T-helper 1 cell treated with Interleukin-12 subunit alpha and Interleukin-12 subunit beta and Interleukin-4 antibody, amounts not matched to agents 30 μg/mL and 1 μg/mL, for 36 hours (primary cell): ENCODE measurements around the gene MRPS6.

Experiments used
- H3K27ac Mint-ChIP-seq: one replicate; pipeline ENCODE4 v1.8.0; 2021; ENCODE audit warnings: mild to moderate bottlenecking, mixed read lengths
- H3K27me3 Mint-ChIP-seq: one replicate; pipeline ENCODE4 v1.8.0; 2021; ENCODE audit warnings: low read depth, mixed read lengths
- H3K36me3 Mint-ChIP-seq: one replicate; pipeline ENCODE4 v1.8.0; 2021; ENCODE audit warnings: low read depth, mixed read lengths
- H3K4me1 Mint-ChIP-seq: one replicate; pipeline ENCODE4 v1.8.0; 2021; ENCODE audit warnings: low read depth, mixed read lengths
- H3K4me3 Mint-ChIP-seq: one replicate; pipeline ENCODE4 v1.8.0; 2021; ENCODE audit warnings: mild to moderate bottlenecking, moderate library complexity, mixed read lengths
- H3K9me3 Mint-ChIP-seq: one replicate; pipeline ENCODE4 v1.8.0; 2021; ENCODE audit warnings: mixed read lengths

The MRPS6 gene

DNA sequence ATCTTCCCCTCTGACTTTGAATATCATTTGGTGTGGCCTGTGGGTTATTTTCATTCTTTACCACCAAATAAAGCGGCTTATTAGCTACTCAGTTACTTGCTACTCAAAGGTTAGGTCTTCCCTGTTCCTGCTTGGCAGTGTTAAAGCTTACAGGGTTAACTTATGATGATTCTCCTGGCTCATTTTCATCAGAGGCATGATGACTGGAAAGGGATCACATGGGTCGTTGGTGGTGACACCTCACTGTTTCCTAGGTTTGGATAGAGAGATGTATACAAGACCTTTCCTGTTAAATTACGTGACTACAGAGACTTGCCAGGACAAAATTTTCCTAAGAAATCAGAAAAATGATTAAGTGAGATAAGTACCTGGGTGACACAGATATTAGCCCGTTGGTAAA is 27.4 kb downstream of the MRPS6 start:
- no peak overlapping the region for H3K4me3 Mint-ChIP-seq
- H3K27ac Mint-ChIP-seq, result no peak overlapping the region
- H3K36me3 Mint-ChIP-seq, result peaks cover 72% of the 10 kb centered on the region
- peaks cover 35% of the 10 kb centered on the region for H3K4me1 Mint-ChIP-seq
- H3K27me3 Mint-ChIP-seq, result no peaks in the 10 kb centered on the region
- no peaks in the 10 kb centered on the region for H3K9me3 Mint-ChIP-seq

DNA sequence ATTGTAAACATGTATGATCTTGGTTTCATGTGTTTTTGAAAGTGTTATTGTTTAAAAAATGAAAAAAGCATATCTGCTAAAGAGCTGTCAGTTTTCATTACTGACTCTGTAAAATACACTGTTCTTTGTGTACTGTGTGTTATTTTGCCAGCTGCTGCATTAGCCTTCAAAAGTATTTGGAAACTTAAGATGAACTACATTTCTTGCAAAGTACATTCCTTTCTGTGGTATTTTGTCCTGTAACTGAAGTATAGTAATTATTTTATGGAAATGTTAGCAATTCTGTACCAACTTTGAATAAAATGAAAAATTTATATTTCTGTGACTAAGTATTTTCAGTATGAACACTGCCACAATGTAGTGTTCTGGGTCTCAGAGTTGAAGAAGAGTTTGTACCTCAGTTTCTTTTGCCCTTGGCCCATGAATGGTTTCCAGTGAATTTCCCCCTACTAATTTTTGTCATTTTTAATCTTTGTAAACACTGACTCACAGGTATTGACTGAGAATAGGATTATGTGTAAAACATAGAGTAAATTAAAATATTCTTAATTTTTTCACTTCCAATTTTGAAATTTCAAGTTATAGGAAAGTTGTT is 32.7 kb downstream of the MRPS6 start:
- no peaks in the 10 kb centered on the region for H3K27me3 Mint-ChIP-seq
- H3K4me1 Mint-ChIP-seq, result peaks cover 31% of the 10 kb centered on the region
- peaks cover 57% of the 10 kb centered on the region for H3K36me3 Mint-ChIP-seq
- H3K4me3 Mint-ChIP-seq, result no peak overlapping the region
- no peak overlapping the region for H3K27ac Mint-ChIP-seq
- H3K9me3 Mint-ChIP-seq, result no peaks in the 10 kb centered on the region

DNA sequence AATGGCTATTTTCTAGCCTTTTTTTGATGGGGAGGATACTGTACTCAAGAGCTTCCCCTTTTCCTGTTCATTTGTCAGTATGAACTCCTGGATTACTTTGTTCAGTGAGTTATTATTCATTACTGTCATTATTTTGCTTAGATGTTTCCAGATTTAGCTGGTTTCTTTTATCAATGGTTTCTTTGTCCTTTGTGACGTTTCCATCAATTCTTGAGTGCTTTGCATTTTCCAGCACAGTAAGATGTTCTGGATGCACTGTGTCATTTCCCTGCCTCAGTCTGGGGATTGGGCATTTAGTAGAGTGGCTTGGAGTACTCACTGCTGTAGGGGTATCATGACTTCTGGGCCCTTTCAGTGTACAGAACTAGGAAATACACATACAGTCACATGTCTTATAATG is 34.2 kb downstream of the MRPS6 start:
- H3K4me1 Mint-ChIP-seq, result peaks cover 32% of the 10 kb centered on the region
- no peaks in the 10 kb centered on the region for H3K27me3 Mint-ChIP-seq
- H3K9me3 Mint-ChIP-seq, result no peaks in the 10 kb centered on the region
- H3K27ac Mint-ChIP-seq, result no peak overlapping the region
- H3K36me3 Mint-ChIP-seq, result peaks cover 59% of the 10 kb centered on the region
- H3K4me3 Mint-ChIP-seq, result no peak overlapping the region

DNA sequence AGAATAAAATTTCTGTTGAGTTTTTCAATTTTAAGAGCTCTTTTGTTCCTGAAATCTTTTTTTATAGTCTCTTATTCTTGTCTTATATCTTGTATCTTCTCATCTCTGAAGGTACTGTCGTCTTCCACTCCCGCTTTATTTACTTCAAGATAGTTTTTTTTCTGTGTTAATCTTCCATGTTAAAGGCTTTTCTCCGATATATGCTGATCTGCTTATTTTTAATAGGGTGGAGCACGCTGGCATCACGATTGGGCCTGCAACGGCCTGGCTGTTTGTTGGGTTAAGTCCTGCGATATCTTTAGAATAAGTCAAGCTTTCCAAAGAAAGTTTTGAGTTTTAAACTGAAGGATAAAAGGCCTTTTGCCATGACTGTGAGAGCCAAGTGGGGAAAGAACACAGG is 35.7 kb downstream of the MRPS6 start:
- H3K4me3 Mint-ChIP-seq, result no peak overlapping the region
- H3K27me3 Mint-ChIP-seq, result no peaks in the 10 kb centered on the region
- peaks cover 63% of the 10 kb centered on the region for H3K36me3 Mint-ChIP-seq
- H3K9me3 Mint-ChIP-seq, result no peaks in the 10 kb centered on the region
- H3K4me1 Mint-ChIP-seq, result peaks cover 40% of the 10 kb centered on the region
- no peak overlapping the region for H3K27ac Mint-ChIP-seq

DNA sequence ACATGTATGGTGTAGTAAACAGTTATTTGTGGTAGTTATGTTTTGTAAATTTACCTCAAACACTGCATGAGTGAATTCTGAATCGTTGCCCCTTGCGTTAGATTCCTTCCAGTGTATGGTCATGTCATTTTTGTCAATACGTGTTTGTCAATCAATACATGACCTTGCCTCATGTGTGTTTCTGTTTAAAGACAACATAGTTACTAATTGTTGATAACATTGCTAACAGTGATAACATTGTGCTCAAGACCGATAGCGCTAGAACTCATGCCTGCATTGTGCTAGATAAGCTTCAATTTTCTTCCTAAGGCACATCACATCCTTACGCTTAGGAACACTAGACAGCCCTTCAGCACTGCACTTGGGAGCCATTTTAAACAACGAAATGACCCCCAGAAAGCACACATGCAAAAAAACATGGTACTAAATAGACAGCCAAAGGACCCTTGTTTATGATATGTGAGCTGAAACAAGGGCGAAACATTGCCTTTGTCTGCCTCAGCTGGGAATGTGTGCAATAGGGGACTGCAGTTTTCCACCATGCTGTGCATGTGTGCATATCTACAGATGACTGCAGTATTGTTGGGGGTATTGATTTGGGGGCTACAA is 37.3 kb downstream of the MRPS6 start:
- Mint-ChIP-seq H3K27ac (no peak overlapping the region), H3K4me3 (no peak overlapping the region), H3K4me1 (peaks cover 34% of the 10 kb centered on the region), H3K9me3 (no peaks in the 10 kb centered on the region), H3K36me3 (peaks cover 59% of the 10 kb centered on the region), H3K27me3 (no peaks in the 10 kb centered on the region)

DNA sequence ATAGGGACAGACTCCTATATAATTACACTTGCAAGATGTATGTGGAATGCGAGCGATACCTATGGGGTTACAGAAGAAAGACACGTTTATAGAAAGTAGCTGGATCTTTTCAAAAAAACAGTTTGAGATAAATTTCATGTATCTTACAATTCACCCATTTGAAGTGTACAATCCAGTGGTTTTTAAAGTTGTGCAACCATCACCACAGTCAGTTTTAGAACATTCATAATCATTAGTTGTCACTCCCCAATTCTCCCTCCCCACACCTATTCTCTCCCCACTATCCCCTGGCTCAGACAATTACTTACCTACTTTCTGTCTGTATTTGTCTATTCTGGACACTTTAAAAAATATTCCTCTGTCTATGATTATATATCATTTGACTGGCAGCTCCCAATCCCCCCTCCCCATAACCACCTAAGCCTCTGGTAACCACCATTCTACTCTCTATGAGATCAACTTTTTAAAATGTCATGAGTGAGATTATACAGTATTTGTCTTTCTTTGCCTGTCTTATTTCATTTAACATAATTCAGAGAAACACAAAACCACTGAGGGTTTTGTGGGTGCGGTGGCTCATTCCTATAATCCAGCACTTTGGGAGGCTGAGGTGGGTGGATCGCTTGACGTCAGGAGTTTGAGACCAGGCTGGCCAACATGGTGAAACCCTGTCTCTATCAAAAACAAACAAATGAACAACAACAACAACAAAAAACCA is 39.1 kb downstream of the MRPS6 start:
- H3K9me3 Mint-ChIP-seq, result no peaks in the 10 kb centered on the region
- peaks cover 49% of the 10 kb centered on the region for H3K36me3 Mint-ChIP-seq
- no peak overlapping the region for H3K4me3 Mint-ChIP-seq
- H3K27ac Mint-ChIP-seq, result peak overlapping the region; percentile 33
- peaks cover 34% of the 10 kb centered on the region for H3K4me1 Mint-ChIP-seq
- no peaks in the 10 kb centered on the region for H3K27me3 Mint-ChIP-seq

DNA sequence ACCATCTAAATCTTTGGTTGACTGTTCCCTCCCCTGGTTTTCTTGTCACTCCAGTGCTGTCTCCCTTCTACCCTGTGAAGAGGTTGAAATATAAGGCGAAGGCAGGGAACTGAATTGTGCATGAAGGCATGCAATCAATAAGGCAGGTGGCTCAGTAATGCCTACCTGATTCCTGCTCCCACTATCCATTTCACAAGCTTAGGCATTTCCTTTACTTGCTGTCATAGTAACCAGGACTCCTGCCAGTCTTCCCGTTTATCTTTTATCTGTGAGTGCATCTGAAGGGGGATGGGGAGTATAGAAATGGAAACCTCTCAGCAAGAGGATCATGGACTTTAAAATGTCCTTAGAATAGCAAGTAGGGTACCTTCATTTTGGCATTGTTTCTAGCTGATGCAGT is 40.5 kb downstream of the MRPS6 start:
- peaks cover 48% of the 10 kb centered on the region for H3K36me3 Mint-ChIP-seq

DNA sequence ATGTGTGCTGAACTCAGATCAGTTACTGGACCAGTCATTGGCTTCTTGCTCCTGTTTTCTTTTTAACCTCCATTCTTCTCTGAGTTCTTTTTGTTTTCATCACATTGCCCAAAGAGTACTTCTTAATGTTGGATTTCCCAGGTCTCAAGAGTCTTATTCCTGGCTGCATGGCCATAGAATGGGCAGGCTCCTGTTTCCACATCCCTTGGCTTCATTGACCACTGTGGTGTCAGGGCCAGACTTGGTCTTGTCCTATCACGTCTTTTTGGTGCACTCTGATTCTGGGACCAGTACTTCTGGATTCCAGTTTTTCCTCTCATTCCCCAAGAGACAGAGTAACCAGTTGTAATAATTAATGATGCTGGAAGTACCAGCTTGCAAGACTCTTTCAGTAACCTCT is 41.8 kb downstream of the MRPS6 start:
- peaks cover 49% of the 10 kb centered on the region for H3K36me3 Mint-ChIP-seq
- no peaks in the 10 kb centered on the region for H3K9me3 Mint-ChIP-seq
- no peak overlapping the region for H3K27ac Mint-ChIP-seq
- H3K27me3 Mint-ChIP-seq, result no peaks in the 10 kb centered on the region
- no peak overlapping the region for H3K4me3 Mint-ChIP-seq
- H3K4me1 Mint-ChIP-seq, result peaks cover 27% of the 10 kb centered on the region

More for the DNA sequence above, 40.5 kb downstream of the MRPS6 start:
- Mint-ChIP-seq H3K9me3 (no peaks in the 10 kb centered on the region), H3K27me3 (no peaks in the 10 kb centered on the region), H3K4me3 (no peak overlapping the region), H3K27ac (no peak overlapping the region), H3K4me1 (peaks cover 28% of the 10 kb centered on the region)

DNA sequence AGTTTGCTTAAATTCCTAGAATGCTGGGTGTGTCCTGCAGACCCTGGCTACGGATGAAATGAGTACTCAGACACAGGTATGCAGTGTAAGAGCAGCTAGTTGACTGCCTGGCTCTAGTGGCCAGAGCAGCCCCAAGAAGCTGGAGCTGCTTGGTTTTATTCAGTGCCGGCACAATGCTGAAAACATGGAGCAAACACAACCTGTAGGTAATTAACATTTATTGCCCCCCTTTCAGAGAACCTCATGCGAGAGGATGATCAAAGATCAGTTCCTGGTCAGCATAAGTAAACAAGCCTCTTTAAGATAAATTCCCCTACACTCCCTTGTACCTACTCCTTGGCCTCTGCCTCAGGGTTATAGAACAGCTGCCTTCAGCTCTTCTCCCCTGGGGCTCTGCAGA is 43.2 kb downstream of the MRPS6 start:
- Mint-ChIP-seq H3K4me3 (no peak overlapping the region), H3K27me3 (no peaks in the 10 kb centered on the region), H3K36me3 (peaks cover 49% of the 10 kb centered on the region), H3K4me1 (peaks cover 26% of the 10 kb centered on the region), H3K27ac (no peak overlapping the region), H3K9me3 (no peaks in the 10 kb centered on the region)

DNA sequence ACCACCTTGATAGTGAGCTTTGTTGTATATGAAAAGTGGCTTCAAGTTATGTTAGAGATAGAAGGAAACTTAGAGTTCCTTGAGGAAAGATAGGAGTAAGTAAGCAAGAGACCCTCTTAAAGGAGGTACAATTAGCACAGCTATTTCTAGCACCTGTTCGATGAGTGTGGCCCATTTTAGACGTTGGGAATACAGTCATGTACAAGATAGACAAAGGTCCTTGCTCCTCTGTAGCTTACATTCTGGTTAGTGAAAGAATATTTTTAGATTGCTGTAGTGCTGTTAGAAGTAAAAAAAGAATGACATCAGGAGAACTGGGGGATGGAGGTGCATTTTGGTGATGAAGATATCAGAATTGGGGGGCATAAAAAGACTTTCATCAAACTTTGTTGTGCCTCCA is 47.5 kb downstream of the MRPS6 start:
- no peak overlapping the region for H3K27ac Mint-ChIP-seq
- H3K9me3 Mint-ChIP-seq, result peaks cover 6% of the 10 kb centered on the region
- peaks cover 18% of the 10 kb centered on the region for H3K4me1 Mint-ChIP-seq
- peaks cover 57% of the 10 kb centered on the region for H3K36me3 Mint-ChIP-seq
- no peak overlapping the region for H3K4me3 Mint-ChIP-seq
- H3K27me3 Mint-ChIP-seq, result no peaks in the 10 kb centered on the region

DNA sequence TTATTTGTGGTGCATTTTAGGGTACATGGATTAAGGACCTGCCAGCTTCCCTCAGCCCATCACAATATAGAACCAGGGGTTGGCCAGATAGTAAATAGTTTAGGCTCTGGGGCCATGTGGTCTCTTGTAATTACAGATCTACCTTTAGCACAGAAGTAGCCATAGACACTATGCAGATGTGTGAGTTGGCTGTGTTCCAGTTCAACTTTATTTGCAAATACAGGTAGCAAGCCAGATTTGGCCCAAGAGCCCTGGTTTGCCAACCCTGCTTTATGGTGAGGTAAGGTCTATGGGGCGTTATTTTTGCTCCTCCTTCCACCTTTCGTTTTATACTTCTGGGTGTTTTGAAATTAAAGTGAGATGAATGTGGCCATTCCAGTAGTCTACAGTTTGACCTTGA is 48.7 kb downstream of the MRPS6 start:
- peaks cover 25% of the 10 kb centered on the region for H3K4me1 Mint-ChIP-seq

DNA sequence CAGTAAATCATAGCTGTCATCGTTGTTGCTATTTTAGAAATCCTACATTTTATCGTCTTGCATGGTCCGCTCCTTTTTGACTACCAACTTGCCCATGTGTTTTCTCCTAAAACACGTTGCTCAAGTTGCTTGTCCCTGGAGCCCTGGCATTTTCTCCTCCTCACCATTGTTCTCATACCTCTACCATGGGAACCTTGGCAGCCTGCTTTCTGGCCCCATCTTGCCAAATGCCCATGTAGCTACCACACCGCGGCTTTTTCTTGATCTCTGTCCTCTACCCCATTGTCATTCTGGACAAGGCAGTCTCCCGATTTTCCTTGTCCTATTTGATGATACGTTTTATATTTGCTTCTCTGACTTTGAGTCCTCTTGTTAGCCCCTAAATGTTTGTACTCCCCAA is 50.2 kb downstream of the MRPS6 start:
- peaks cover 6% of the 10 kb centered on the region for H3K9me3 Mint-ChIP-seq
- no peaks in the 10 kb centered on the region for H3K27me3 Mint-ChIP-seq
- no peak overlapping the region for H3K4me3 Mint-ChIP-seq
- H3K27ac Mint-ChIP-seq, result no peak overlapping the region
- H3K4me1 Mint-ChIP-seq, result peaks cover 34% of the 10 kb centered on the region
- H3K36me3 Mint-ChIP-seq, result peaks cover 64% of the 10 kb centered on the region

More for the DNA sequence above, 48.7 kb downstream of the MRPS6 start:
- no peak overlapping the region for H3K4me3 Mint-ChIP-seq
- H3K27me3 Mint-ChIP-seq, result no peaks in the 10 kb centered on the region
- peaks cover 65% of the 10 kb centered on the region for H3K36me3 Mint-ChIP-seq
- peaks cover 6% of the 10 kb centered on the region for H3K9me3 Mint-ChIP-seq
- H3K27ac Mint-ChIP-seq, result no peak overlapping the region

DNA sequence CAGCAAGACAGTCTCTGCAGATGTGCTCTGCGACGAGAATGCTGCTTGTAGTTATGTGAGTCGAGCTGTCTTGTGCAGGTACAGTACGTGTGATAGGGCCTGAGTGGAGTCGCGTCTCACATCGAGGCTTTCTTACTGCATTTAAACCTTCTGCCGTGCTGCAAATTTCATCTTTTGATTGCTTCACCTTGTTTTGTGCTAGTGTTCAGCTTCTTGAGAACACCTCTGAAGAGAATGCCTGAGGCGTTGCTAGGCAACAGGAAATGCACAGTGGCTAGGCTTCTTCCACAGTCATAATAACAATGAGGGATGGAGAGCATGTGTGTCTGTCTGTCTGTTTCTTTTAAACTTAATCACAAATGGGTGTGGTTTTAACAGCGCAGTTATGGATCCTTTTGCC is 52.9 kb downstream of the MRPS6 start:
- H3K4me1 Mint-ChIP-seq, result peaks cover 54% of the 10 kb centered on the region

DNA sequence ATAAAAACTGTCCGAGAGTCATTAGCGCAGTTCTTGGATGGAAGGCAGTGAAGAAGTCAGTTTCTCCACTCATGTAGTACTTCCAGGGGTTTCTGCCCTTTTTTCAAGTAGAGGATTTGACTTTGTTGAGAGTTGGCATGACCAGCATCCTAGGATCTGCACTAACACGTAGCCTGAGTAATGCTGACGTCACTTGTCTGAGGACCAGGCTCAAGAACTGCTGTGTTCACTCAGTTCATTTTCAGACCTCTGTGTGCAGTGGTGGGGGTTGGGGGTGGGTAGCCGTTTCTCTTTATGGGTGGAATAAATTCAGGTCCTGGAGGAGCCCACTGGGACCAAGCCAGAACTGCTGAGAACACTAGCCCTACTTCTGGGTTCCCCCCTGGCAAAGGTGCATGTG is 53.3 kb downstream of the MRPS6 start:
- no peak overlapping the region for H3K27ac Mint-ChIP-seq
- peaks cover 63% of the 10 kb centered on the region for H3K36me3 Mint-ChIP-seq
- H3K4me1 Mint-ChIP-seq, result peaks cover 55% of the 10 kb centered on the region
- H3K4me3 Mint-ChIP-seq, result no peak overlapping the region
- H3K27me3 Mint-ChIP-seq, result no peaks in the 10 kb centered on the region
- H3K9me3 Mint-ChIP-seq, result peaks cover 6% of the 10 kb centered on the region

More for the DNA sequence above, 52.9 kb downstream of the MRPS6 start:
- Mint-ChIP-seq H3K27ac (peak overlapping the region; percentile 41), H3K27me3 (no peaks in the 10 kb centered on the region), H3K9me3 (peaks cover 6% of the 10 kb centered on the region), H3K36me3 (peaks cover 63% of the 10 kb centered on the region), H3K4me3 (no peak overlapping the region)

DNA sequence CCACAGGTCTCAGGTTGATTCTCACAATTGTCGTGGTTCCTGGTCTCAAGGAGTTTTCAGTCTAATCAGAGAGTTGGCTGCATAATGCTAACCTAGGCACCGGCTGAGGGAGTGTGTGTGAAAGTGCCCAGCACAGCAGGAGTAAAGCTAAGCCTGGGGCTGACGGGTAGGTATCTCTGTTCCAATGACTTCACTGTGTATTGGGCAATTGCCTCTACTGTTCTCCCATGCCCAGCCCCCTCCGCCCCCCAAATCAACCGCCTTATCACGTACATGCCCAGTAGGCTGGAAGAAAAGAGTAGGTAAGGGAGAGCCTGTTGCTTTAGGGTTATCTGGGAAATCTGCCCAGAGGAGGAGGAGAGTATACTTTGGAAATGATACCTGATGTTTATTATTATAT is 54.7 kb downstream of the MRPS6 start:
- Mint-ChIP-seq H3K27me3 (no peaks in the 10 kb centered on the region), H3K4me1 (peaks cover 69% of the 10 kb centered on the region), H3K4me3 (no peak overlapping the region), H3K27ac (peak overlapping the region; percentile 71), H3K36me3 (peaks cover 68% of the 10 kb centered on the region), H3K9me3 (peaks cover 6% of the 10 kb centered on the region)
